HepG2 (cell line): Measurements from ENCODE around the gene C20orf204. TPM values are rescaled to one million over a fixed set of nuclear protein-coding genes. Genes with fewer than 3 reads are reported as not detected.

ENCODE experiments used
- HNF4A ChIP-seq: sonication (generic); formaldehyde crosslinking; IDR thresholded peaks from 2 replicates; pipeline ENCODE4 v1.4.0; 2020; ENCODE audit warnings: missing genetic modification reagents
- HNRNPL ChIP-seq: fragments of 200-400 bp; formaldehyde crosslinking; IDR thresholded peaks from 2 replicates; pipeline ENCODE4 v1.6.1; 2017; ENCODE audit warnings: mild to moderate bottlenecking, low read depth, low read length
- JARID2 ChIP-seq: sonication (generic); formaldehyde crosslinking; IDR thresholded peaks from 2 replicates; pipeline ENCODE4 v1.8.1; 2023; ENCODE audit warnings: missing genetic modification reagents, inconsistent platforms; ENCODE audit not compliant: insufficient replicate concordance
- KDM4B ChIP-seq: sonication (generic); formaldehyde crosslinking; IDR thresholded peaks from 2 replicates; pipeline ENCODE4 v1.4.0; 2020; ENCODE audit warnings: missing genetic modification reagents
- SIX4 ChIP-seq: sonication (generic); formaldehyde crosslinking; IDR thresholded peaks from 2 replicates; pipeline ENCODE4 v1.4.0; 2020; ENCODE audit warnings: missing genetic modification reagents
- SMAD1 ChIP-seq: sonication (generic); formaldehyde crosslinking; IDR thresholded peaks from 2 replicates; pipeline ENCODE4 v1.4.0; 2020; ENCODE audit warnings: missing genetic modification reagents, low read depth, mild to moderate bottlenecking, borderline replicate concordance
- ZBTB3 ChIP-seq: sonication (generic); formaldehyde crosslinking; IDR thresholded peaks from 2 replicates; pipeline ENCODE4 v1.4.0; 2020; ENCODE audit warnings: low read depth, mild to moderate bottlenecking, moderate library complexity, missing genetic modification reagents, borderline replicate concordance
- ZBTB7A ChIP-seq: sonication (generic); formaldehyde crosslinking; IDR thresholded peaks from 2 replicates; pipeline ENCODE4 v1.8.0; 2022; ENCODE audit warnings: mild to moderate bottlenecking, missing genetic modification reagents
- ZNF274 ChIP-seq: sonication (generic); formaldehyde crosslinking; IDR thresholded peaks from 2 replicates; pipeline ENCODE4 v1.5.1; 2020; ENCODE audit warnings: mild to moderate bottlenecking, missing genetic modification reagents
- ZNF296 ChIP-seq: sonication (generic); formaldehyde crosslinking; conservative IDR thresholded peaks from 2 replicates; pipeline ENCODE4 v1.5.0; 2020; ENCODE audit warnings: mild to moderate bottlenecking, missing genetic modification reagents
- ZNF331 ChIP-seq: sonication (generic); formaldehyde crosslinking; IDR thresholded peaks from 2 replicates; pipeline ENCODE4 v1.4.0; 2020; ENCODE audit warnings: missing genetic modification reagents
- ZNF790 ChIP-seq: sonication (generic); formaldehyde crosslinking; IDR thresholded peaks from 2 replicates; pipeline ENCODE4 v1.8.0; 2022; ENCODE audit warnings: missing genetic modification reagents, mild to moderate bottlenecking, borderline replicate concordance
- polyA plus RNA-seq, 8 experiments: library from polyadenylated mRNA; depleted of rRNA in 3 of 8; stranded (reverse) in 7 of 8; unstranded in 1 of 8; fragments of >200 nt; fragmentation: Illumina TruSeq in 4 of 8; extraction: Trizol in 4 of 8; gene quantifications; 2 replicates each; pipeline versions ENCODE4 v1.2.1 to v1.2.3, GENCODE V29; 2011 to 2016; ENCODE audit warnings: low read depth in 4 of 8, missing spikeins in 1 of 8, mixed read lengths in 1 of 8; ENCODE audit not compliant: insufficient read depth in 1 of 8
- total RNA-seq, 5 experiments: library from RNA; depleted of rRNA; stranded (reverse); fragments of >200 nt; fragmentation: Illumina TruSeq; extraction: Trizol; gene quantifications; 2 replicates each; pipeline ENCODE4 v1.2.3, GENCODE V29; 2016; ENCODE audit warnings: low read depth in 1 of 5
- TF ChIP-seq, protein P1 (sequence below): sonication (generic); formaldehyde crosslinking; IDR thresholded peaks from 2 replicates; pipeline ENCODE4 v1.5.0; 2020; ENCODE audit warnings: mild to moderate bottlenecking, missing genetic modification reagents, borderline replicate concordance
- TF ChIP-seq, protein P2 (sequence below): sonication (generic); formaldehyde crosslinking; IDR thresholded peaks from 2 replicates; pipeline ENCODE4 v1.4.0; 2020; ENCODE audit warnings: missing genetic modification reagents
- TF ChIP-seq, protein P3 (sequence below): sonication (generic); formaldehyde crosslinking; IDR thresholded peaks from 2 replicates; pipeline ENCODE4 v1.4.0; 2020; ENCODE audit warnings: mild to moderate bottlenecking, missing genetic modification reagents
- TF ChIP-seq, protein P4 (sequence below): sonication (generic); formaldehyde crosslinking; IDR thresholded peaks from 2 replicates; pipeline ENCODE4 v1.4.0; 2020; ENCODE audit warnings: missing genetic modification reagents, borderline replicate concordance
- TF ChIP-seq, protein P5 (sequence below): sonication (generic); formaldehyde crosslinking; IDR thresholded peaks from 2 replicates; pipeline ENCODE4 v1.5.0; 2020; ENCODE audit warnings: mild to moderate bottlenecking, missing genetic modification reagents
- TF ChIP-seq, protein P6 (sequence below): sonication (generic); formaldehyde crosslinking; IDR thresholded peaks from 2 replicates; pipeline ENCODE4 v1.4.0; 2020; ENCODE audit warnings: missing genetic modification reagents

The C20orf204 gene
- total and polyA plus RNA-seq, 2 of the 13 experiments (the other 11 are each of a cell fraction or from before 2014, with no cell fraction given) = 22.1 to 80.0 TPM

DNA sequence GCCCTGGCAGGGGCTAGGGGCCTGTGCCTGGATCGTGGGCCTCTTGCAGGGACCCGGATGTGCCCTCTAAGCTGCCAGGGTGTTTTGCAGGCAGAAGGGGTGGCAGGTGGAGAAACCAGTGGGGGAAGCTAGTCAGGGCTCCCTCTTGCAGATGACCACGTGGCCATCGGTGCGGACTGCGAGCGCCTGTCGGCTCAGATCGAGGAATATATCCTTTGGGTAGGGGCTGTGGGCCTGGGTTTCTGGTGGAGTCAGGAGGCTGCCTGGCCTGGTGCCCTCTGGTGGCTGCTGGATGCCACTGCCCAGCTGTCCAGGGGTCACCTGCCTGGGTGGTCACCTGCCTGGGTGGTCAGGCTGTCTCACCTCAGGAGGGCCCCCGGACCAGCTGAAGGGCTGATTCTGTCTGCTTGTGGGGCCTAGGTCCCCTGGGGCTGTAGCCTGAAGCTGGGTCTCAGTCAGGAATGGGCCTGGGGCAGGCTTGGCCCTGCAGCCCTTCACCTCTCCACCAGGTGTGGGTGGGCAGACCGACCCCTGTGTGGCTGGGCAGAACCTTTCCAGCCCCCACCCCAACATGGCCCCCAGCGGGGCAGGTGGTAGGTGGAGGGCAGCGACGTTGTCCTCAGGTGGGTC lies 33.7 kb downstream of the C20orf204 start (continued):
- TF ChIP-seq ZNF274 (CRISPR knock-in tag) (0 out of 2 replicates have a peak, but pooled peaks have one; percentile 23), JARID2 (CRISPR knock-in tag) (peak; percentile 72), SMAD1 (CRISPR knock-in tag) (peak; percentile 70; the same call in 1 of the 2 replicates), HNF4A (CRISPR knock-in tag) (0 out of 2 replicates have a peak, but pooled peaks have one; percentile 8), ZBTB3 (CRISPR knock-in tag) (no peak), KDM4B (CRISPR knock-in tag) (peak; percentile 34; the same call in 1 of the 2 replicates), ZBTB7A (CRISPR knock-in tag) (peak; percentile 89; the same call in 1 of the 2 replicates), ZNF790 (CRISPR knock-in tag) (no peak), HNRNPL (peak; percentile 57; the same call in 1 of the 2 replicates), SIX4 (CRISPR knock-in tag) (no peak), ZNF331 (CRISPR knock-in tag) (peak; percentile 66; the same call in 1 of the 2 replicates), ZNF296 (CRISPR knock-in tag) (0 out of 2 replicates have a peak, but pooled peaks have one; percentile 33)
- TF ChIP-seq, protein P1, sequence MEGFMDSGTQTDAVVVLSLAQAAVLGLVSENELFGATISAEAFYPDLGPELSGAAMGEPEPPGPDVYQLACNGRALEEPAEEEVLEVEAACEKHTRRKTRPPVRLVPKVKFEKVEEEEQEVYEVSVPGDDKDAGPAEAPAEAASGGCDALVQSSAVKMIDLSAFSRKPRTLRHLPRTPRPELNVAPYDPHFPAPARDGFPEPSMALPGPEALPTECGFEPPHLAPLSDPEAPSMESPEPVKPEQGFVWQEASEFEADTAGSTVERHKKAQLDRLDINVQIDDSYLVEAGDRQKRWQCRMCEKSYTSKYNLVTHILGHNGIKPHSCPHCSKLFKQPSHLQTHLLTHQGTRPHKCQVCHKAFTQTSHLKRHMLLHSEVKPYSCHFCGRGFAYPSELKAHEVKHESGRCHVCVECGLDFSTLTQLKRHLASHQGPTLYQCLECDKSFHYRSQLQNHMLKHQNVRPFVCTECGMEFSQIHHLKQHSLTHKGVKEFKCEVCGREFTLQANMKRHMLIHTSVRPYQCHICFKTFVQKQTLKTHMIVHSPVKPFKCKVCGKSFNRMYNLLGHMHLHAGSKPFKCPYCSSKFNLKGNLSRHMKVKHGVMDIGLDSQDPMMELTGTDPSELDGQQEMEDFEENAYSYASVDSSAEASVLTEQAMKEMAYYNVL = peak; percentile 43; the same call in 1 of the 2 replicates
- TF ChIP-seq, protein P2, sequence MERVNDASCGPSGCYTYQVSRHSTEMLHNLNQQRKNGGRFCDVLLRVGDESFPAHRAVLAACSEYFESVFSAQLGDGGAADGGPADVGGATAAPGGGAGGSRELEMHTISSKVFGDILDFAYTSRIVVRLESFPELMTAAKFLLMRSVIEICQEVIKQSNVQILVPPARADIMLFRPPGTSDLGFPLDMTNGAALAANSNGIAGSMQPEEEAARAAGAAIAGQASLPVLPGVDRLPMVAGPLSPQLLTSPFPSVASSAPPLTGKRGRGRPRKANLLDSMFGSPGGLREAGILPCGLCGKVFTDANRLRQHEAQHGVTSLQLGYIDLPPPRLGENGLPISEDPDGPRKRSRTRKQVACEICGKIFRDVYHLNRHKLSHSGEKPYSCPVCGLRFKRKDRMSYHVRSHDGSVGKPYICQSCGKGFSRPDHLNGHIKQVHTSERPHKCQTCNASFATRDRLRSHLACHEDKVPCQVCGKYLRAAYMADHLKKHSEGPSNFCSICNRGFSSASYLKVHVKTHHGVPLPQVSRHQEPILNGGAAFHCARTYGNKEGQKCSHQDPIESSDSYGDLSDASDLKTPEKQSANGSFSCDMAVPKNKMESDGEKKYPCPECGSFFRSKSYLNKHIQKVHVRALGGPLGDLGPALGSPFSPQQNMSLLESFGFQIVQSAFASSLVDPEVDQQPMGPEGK = peak; percentile 58; the same call in 1 of the 2 replicates
- TF ChIP-seq, protein P3, sequence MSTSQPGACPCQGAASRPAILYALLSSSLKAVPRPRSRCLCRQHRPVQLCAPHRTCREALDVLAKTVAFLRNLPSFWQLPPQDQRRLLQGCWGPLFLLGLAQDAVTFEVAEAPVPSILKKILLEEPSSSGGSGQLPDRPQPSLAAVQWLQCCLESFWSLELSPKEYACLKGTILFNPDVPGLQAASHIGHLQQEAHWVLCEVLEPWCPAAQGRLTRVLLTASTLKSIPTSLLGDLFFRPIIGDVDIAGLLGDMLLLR (CRISPR knock-in tag) = peak; percentile 51; the same call in 1 of the 2 replicates
- TF ChIP-seq, protein P4, sequence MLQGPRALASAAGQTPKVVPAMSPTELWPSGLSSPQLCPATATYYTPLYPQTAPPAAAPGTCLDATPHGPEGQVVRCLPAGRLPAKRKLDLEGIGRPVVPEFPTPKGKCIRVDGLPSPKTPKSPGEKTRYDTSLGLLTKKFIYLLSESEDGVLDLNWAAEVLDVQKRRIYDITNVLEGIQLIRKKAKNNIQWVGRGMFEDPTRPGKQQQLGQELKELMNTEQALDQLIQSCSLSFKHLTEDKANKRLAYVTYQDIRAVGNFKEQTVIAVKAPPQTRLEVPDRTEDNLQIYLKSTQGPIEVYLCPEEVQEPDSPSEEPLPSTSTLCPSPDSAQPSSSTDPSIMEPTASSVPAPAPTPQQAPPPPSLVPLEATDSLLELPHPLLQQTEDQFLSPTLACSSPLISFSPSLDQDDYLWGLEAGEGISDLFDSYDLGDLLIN (CRISPR knock-in tag) = 0 out of 2 replicates have a peak, but pooled peaks have one; percentile 44
- TF ChIP-seq, protein P5, sequence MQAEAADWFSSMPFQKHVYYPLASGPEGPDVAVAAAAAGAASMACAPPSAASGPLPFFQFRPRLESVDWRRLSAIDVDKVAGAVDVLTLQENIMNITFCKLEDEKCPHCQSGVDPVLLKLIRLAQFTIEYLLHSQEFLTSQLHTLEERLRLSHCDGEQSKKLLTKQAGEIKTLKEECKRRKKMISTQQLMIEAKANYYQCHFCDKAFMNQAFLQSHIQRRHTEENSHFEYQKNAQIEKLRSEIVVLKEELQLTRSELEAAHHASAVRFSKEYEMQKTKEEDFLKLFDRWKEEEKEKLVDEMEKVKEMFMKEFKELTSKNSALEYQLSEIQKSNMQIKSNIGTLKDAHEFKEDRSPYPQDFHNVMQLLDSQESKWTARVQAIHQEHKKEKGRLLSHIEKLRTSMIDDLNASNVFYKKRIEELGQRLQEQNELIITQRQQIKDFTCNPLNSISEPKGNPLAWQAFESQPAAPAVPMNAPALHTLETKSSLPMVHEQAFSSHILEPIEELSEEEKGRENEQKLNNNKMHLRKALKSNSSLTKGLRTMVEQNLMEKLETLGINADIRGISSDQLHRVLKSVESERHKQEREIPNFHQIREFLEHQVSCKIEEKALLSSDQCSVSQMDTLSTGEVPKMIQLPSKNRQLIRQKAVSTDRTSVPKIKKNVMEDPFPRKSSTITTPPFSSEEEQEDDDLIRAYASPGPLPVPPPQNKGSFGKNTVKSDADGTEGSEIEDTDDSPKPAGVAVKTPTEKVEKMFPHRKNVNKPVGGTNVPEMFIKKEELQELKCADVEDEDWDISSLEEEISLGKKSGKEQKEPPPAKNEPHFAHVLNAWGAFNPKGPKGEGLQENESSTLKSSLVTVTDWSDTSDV = peak; percentile 72; the same call in 1 of the 2 replicates
- TF ChIP-seq, protein P6, sequence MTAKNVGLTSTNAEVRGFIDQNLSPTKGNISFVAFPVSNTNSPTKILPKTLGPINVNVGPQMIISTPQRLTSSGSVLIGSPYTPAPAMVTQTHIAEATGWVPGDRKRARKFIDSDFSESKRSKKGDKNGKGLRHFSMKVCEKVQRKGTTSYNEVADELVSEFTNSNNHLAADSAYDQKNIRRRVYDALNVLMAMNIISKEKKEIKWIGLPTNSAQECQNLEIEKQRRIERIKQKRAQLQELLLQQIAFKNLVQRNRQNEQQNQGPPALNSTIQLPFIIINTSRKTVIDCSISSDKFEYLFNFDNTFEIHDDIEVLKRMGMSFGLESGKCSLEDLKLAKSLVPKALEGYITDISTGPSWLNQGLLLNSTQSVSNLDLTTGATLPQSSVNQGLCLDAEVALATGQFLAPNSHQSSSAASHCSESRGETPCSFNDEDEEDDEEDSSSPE (CRISPR knock-in tag) = no peak
